Fibroblast of pulmonary artery (primary cell): Measurements from ENCODE around the gene SLC22A13.

Experiments
- DNase-seq: peaks from one replicate; pipeline ENCODE4 v3.0.0-alpha.2; 2010; ENCODE audit warnings: low read depth
- H3K4me3 ChIP-seq: replicated peaks from 2 replicates; pipeline ENCODE4 v1.5.1; 2011; ENCODE audit warnings: low read depth, mild to moderate bottlenecking, control low read depth, low read length, moderate library complexity
- CTCF ChIP-seq: IDR thresholded peaks from 2 replicates; pipeline ENCODE4 v1.5.1; 2011; ENCODE audit warnings: mild to moderate bottlenecking, control low read depth, low read length, inconsistent platforms; ENCODE audit errors: missing control alignments

Gene SLC22A13

GRCh38 chr3:38270606-38271005 is 5.0 kb downstream of the SLC22A13 start:
- no peak for DNase-seq
- H3K4me3 ChIP-seq = no peak overlapping the region

DNA sequence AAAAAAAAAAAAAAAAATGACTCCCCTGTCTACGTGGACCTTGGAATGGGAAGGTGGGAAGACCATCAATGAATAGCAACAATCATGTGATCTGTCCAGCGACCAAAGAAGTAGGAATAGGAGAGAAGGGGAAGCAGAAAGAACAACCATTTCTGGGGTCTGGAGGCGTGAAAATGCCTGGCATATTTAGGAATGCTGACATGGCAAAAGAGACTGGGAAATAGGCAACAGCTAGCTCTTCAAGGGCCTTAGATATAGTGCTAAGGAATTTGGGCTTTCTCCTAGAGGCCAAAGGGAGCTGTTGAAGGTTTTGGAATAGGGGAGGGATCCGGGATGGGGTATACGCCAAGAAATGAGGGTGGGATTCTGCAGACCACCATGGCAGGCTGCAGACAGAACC is 5.9 kb downstream of the SLC22A13 start:
- no peak for TF ChIP-seq CTCF
- no peak for DNase-seq
- H3K4me3 ChIP-seq = no peak overlapping the region

More at GRCh38 chr3:38270606-38271005, 5.0 kb downstream of the SLC22A13 start:
- TF ChIP-seq CTCF = no peak

DNA sequence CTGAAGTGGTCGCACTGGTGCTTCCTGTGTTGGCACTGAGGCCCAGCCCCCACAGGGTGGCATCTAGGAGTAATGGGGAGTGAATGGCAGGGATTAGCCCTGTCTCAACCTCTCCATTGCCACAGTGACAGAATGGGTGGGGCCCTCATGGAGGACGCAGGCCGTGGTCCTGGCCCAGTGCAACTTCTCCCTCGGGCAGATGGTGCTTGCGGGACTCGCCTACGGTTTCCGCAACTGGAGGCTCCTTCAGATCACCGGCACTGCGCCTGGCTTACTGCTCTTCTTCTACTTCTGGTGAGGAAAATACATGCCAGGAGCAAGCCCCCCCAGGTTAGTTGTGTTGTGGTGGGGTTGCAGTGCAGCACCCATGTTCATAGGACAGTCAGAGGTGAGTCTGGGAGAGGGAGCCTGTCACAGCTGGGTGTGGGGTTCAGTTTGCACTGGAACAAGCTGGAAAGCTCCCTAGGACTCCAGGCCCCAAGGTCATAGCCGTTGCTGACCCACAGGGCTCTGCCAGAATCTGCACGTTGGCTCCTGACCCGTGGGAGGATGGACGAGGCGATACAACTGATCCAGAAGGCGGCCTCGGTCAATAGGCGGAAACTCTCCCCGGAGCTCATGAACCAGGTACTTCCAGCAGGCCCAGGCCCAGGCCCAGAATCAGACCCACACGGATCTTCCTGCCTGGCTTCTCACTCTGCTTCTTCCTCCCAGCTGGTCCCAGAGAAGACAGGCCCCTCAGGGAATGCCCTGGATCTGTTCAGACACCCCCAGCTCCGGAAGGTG is 9.4 kb downstream of the SLC22A13 start:
- TF ChIP-seq CTCF = no peak
- no peak overlapping the region for H3K4me3 ChIP-seq
- DNase-seq = no peak

DNA sequence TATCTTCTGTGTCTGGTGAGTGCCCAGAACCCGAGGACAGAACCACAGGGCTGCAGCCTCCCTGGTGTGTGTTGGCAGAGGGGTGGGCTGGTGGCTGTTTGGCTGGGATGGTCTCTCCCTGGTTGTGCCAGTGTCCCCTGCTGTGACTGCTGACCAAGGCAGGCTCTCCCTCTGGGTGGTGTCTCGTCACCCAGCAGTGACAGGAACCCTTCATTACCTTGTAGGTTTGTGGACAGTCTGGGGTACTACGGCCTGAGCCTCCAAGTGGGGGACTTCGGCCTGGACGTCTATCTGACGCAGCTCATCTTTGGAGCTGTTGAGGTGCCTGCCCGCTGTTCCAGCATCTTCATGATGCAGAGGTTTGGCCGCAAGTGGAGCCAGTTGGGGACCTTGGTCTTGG is 10.0 kb downstream of the SLC22A13 start:
- DNase-seq = no peak
- TF ChIP-seq CTCF = no peak

DNA sequence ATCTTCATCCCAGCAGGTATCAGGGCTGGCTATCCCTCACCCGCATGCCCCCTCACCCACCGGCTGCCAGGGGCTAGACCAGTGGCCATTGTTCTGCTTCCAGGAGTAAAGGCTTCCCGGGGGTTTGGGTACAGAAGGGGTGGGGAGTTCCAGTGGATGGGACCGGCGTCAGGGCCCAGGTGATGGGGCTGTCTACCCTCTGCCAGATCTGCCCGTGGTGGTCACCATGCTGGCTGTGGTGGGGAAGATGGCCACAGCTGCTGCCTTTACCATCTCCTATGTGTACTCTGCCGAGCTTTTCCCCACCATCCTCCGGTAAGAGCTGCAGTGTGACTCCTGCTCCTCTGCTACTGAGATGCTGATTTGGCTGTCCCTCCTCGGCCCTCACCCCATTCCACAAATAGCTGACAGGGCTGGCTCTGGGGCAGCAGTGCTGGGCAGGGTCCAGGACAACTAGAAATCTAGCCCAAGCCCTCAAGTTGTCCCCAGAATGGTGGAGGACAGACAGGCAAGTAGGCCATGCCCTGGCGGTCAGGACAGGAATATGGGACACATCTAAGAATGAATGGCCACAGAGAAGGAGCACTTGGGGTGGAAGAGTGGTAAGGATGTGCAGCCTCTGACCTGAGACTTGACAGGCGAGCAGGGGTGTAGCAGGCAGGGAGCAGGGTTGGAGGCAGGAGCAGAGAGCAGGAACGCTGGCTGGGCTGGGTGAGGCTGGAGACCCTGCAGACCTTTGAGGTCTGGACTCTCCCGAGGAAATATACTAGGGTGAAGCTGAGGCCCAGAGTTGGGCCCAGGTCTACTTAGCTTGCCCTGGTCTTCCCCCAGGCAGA is 10.7 kb downstream of the SLC22A13 start:
- DNase-seq = no peak
- no peak overlapping the region for H3K4me3 ChIP-seq
- TF ChIP-seq CTCF = no peak

More for the DNA sequence above, 10.0 kb downstream of the SLC22A13 start:
- no peak overlapping the region for H3K4me3 ChIP-seq

DNA sequence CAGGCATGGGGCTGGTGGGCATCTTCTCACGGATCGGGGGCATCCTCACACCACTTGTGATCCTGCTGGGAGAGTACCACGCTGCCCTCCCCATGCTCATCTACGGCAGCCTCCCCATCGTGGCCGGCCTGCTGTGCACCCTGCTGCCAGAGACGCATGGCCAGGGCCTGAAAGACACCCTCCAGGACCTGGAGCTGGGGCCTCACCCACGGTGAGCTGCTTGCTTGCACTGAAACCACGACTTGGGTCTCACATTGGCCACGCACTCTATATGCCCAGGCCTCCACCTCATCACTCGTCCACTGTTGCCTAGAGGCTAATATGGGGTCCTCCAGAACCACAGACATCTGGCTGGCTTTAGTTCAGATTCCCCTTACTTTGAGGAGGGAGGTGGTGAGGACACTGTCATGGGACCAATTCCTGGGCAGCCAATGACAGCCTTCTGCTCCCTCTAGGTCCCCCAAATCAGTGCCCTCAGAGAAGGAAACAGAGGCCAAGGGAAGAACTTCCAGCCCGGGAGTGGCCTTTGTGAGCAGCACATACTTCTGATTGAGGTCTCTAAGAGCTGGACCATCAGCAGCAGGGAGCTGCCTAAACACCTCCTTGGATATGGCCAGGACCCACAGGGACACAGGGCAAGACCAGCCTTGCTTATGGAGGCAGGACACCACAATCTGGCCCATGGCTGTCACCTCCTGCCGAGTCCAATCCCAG is 11.5 kb downstream of the SLC22A13 start:
- H3K4me3 ChIP-seq = no peak overlapping the region
- no peak for DNase-seq
- TF ChIP-seq CTCF = no peak
